ENCODE results near the gene ZNF550.

- TF ChIP-seq SMAD1 (IDR thresholded peaks at IDR 0.05; ENCODE audit: low read depth, low read length, partially characterized antibody) (no peak), DNMT1 (IDR thresholded peaks at IDR 0.05) (no peak), SMARCE1 (IDR thresholded peaks at IDR 0.05) (no peak), TEAD4 (IDR thresholded peaks at IDR 0.05; ENCODE audit: low read length) (no peak), TEAD4 (CRISPR knock-in tag; IDR thresholded peaks at IDR 0.05; ENCODE audit: borderline replicate concordance) (no peak), MAZ (CRISPR knock-in tag; conservative IDR thresholded peaks at IDR 0.05 in 1 of 2, IDR thresholded peaks at IDR 0.05 in 1 of 2) (no peak), ZHX1 (conservative IDR thresholded peaks at IDR 0.05; ENCODE audit: low read length) (no peak), CREB1 (IDR thresholded peaks at IDR 0.05) (no peak), CREB1 (CRISPR knock-in tag; IDR thresholded peaks at IDR 0.05) (no peak)
- TF ChIP-seq, protein P1, sequence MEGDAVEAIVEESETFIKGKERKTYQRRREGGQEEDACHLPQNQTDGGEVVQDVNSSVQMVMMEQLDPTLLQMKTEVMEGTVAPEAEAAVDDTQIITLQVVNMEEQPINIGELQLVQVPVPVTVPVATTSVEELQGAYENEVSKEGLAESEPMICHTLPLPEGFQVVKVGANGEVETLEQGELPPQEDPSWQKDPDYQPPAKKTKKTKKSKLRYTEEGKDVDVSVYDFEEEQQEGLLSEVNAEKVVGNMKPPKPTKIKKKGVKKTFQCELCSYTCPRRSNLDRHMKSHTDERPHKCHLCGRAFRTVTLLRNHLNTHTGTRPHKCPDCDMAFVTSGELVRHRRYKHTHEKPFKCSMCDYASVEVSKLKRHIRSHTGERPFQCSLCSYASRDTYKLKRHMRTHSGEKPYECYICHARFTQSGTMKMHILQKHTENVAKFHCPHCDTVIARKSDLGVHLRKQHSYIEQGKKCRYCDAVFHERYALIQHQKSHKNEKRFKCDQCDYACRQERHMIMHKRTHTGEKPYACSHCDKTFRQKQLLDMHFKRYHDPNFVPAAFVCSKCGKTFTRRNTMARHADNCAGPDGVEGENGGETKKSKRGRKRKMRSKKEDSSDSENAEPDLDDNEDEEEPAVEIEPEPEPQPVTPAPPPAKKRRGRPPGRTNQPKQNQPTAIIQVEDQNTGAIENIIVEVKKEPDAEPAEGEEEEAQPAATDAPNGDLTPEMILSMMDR (IDR thresholded peaks at IDR 0.05 in 2 of 3, conservative IDR thresholded peaks at IDR 0.05 in 1 of 3; ENCODE audit: insufficient read depth in 2 of 3, low read depth in 1 of 3, low read length in 3 of 3), result no peak
- TF ChIP-seq, protein P2, sequence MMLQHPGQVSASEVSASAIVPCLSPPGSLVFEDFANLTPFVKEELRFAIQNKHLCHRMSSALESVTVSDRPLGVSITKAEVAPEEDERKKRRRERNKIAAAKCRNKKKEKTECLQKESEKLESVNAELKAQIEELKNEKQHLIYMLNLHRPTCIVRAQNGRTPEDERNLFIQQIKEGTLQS (IDR thresholded peaks at IDR 0.05), result no peak
- TF ChIP-seq, protein P2 (CRISPR knock-in tag; conservative IDR thresholded peaks at IDR 0.05), result no peak
Observed at GRCh38 chr19:57546513-57546912, 13.2 kb downstream of the ZNF550 start.

Measured in K562 (cell line).